ENCODE results near the gene IL18RAP.

DNA sequence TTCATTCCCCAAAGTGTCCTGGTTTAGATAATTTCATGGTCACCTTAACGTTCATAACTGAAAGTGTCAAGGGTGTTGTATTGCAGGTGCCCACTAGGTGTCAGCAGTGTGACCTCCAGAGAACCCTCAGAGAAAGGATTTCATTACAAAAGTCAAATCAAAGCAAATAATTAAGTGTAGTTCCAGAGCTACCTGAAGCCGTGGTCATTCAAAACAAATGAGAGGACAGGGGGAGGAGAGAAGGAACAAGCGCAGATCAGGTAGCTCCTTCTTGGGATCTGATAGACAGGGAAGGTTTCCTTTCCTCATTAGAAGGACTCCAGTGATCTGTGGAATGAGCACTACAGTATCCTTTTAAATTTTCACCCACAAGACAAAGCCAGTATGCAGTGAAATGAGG, 50.1 kb downstream of the IL18RAP start, which contains the start of gene SLC9A4:
- TF ChIP-seq, protein P1, sequence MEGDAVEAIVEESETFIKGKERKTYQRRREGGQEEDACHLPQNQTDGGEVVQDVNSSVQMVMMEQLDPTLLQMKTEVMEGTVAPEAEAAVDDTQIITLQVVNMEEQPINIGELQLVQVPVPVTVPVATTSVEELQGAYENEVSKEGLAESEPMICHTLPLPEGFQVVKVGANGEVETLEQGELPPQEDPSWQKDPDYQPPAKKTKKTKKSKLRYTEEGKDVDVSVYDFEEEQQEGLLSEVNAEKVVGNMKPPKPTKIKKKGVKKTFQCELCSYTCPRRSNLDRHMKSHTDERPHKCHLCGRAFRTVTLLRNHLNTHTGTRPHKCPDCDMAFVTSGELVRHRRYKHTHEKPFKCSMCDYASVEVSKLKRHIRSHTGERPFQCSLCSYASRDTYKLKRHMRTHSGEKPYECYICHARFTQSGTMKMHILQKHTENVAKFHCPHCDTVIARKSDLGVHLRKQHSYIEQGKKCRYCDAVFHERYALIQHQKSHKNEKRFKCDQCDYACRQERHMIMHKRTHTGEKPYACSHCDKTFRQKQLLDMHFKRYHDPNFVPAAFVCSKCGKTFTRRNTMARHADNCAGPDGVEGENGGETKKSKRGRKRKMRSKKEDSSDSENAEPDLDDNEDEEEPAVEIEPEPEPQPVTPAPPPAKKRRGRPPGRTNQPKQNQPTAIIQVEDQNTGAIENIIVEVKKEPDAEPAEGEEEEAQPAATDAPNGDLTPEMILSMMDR (IDR thresholded peaks at IDR 0.05; ENCODE audit: poor library complexity, severe bottlenecking) = peak; percentile 88
- no peak for TF ChIP-seq POLR2AphosphoS5 (IDR thresholded peaks at IDR 0.05)
- TF ChIP-seq TAF1 (IDR thresholded peaks at IDR 0.05; ENCODE audit: low read depth) = no peak
- no peak for TF ChIP-seq EZH2 (IDR thresholded peaks at IDR 0.05; ENCODE audit: borderline replicate concordance, insufficient read depth, low read length, poor library complexity, severe bottlenecking)
- TF ChIP-seq SMC3 (conservative IDR thresholded peaks at IDR 0.05; ENCODE audit: poor library complexity) = peak; percentile 90
- TF ChIP-seq EP300 (conservative IDR thresholded peaks at IDR 0.05; ENCODE audit: poor library complexity, severe bottlenecking) = no peak
- peak; percentile 81 for TF ChIP-seq RAD21 (conservative IDR thresholded peaks at IDR 0.05)

All from neural cell (in vitro differentiated cells).